Keratinocyte (primary cell): ENCODE measurements around the gene RTP3. TPM values are rescaled to one million over a fixed set of nuclear protein-coding genes. Genes with fewer than 3 reads are reported as not detected.

ENCODE experiments used
- DNase-seq: peaks from one replicate; pipeline ENCODE4 v3.0.0-alpha.2; 2011; ENCODE audit warnings: low read depth, missing footprints, low spot score
- FAIRE-seq: peaks from 2 replicates; lab custom pipeline; 2011; peaks lifted over from hg19 to GRCh38; lab: Jason Lieb, UNC
- H2AFZ ChIP-seq: 2 replicates; pipeline ENCODE4 v1.6.0; 2012; ENCODE audit warnings: low read length, control low read depth, inconsistent platforms; ENCODE audit not compliant: control insufficient read depth
- H3K27ac ChIP-seq: 2 replicates; pipeline ENCODE4 v1.5.1; 2011; ENCODE audit warnings: low read length; ENCODE audit not compliant: control insufficient read depth, insufficient read depth
- H3K27me3 ChIP-seq: 3 replicates; pipeline ENCODE4 v1.6.0; 2011; ENCODE audit warnings: low read length; ENCODE audit not compliant: control insufficient read depth, insufficient read depth; ENCODE audit errors: extremely low read depth
- H3K36me3 ChIP-seq, 2 experiments: 2 replicates in 1 of 2; 3 replicates in 1 of 2; pipeline ENCODE4 v1.5.1; 2011; ENCODE audit warnings: low read length in 2 of 2, mild to moderate bottlenecking in 1 of 2; ENCODE audit not compliant: control insufficient read depth in 2 of 2, insufficient read depth in 2 of 2; ENCODE audit errors: extremely low read depth in 1 of 2
- H3K4me1 ChIP-seq: 3 replicates; pipeline ENCODE4 v1.5.1; 2011; ENCODE audit warnings: low read length; ENCODE audit not compliant: control insufficient read depth, insufficient read depth; ENCODE audit errors: extremely low read depth
- H3K4me2 ChIP-seq: 3 replicates; pipeline ENCODE4 v1.6.0; 2011; ENCODE audit warnings: low read depth, low read length; ENCODE audit not compliant: control insufficient read depth, insufficient read depth; ENCODE audit errors: extremely low read depth
- H3K4me3 ChIP-seq, 3 experiments: fragments of 200-600 bp in 1 of 3; sonication (generic) in 1 of 3; 2 replicates in 2 of 3; 3 replicates in 1 of 3; pipeline ENCODE4 v1.5.1; 2011 to 2016; ENCODE audit warnings: low read length in 3 of 3, mild to moderate bottlenecking in 3 of 3, control low read depth in 2 of 3, inconsistent platforms in 1 of 3, low read depth in 1 of 3, mixed read lengths in 1 of 3, mixed run types in 1 of 3, moderate library complexity in 1 of 3; ENCODE audit not compliant: control insufficient read depth in 2 of 3, insufficient read depth in 2 of 3; ENCODE audit errors: extremely low read depth in 1 of 3
- H3K79me2 ChIP-seq: 2 replicates; pipeline ENCODE4 v1.6.0; 2012; ENCODE audit warnings: low read length; ENCODE audit not compliant: control insufficient read depth, insufficient read depth
- H3K9ac ChIP-seq: 3 replicates; pipeline ENCODE4 v1.6.0; 2011; ENCODE audit warnings: low read length; ENCODE audit not compliant: control insufficient read depth, insufficient read depth; ENCODE audit errors: extremely low read depth
- H3K9me1 ChIP-seq: 3 replicates; pipeline ENCODE4 v1.6.0; 2011; ENCODE audit warnings: low read length; ENCODE audit not compliant: control insufficient read depth, insufficient read depth; ENCODE audit errors: extremely low read depth
- H3K9me3 ChIP-seq: 2 replicates; pipeline ENCODE4 v1.5.1; 2012; ENCODE audit warnings: low read depth, low read length; ENCODE audit not compliant: control insufficient read depth
- H4K20me1 ChIP-seq: 3 replicates; pipeline ENCODE4 v1.6.0; 2011; ENCODE audit warnings: low read length; ENCODE audit not compliant: control insufficient read depth, insufficient read depth; ENCODE audit errors: extremely low read depth
- CTCF ChIP-seq, 3 experiments: IDR thresholded peaks in 1 of 3; conservative IDR thresholded peaks in 1 of 3; optimal IDR thresholded peaks in 1 of 3; 2 replicates in 2 of 3; 3 replicates in 1 of 3; pipeline versions ENCODE3 to v1.5.1; 2011; ENCODE audit warnings: low read length in 3 of 3, mild to moderate bottlenecking in 3 of 3, moderate library complexity in 2 of 3, control low read depth in 1 of 3, inconsistent platforms in 1 of 3; ENCODE audit not compliant: insufficient read depth in 2 of 3; ENCODE audit errors: extremely low read depth in 1 of 3
- EZH2 ChIP-seq: IDR thresholded peaks from one replicate; pipeline ENCODE4 v1.6.1; 2012; ENCODE audit warnings: inconsistent platforms, mild to moderate bottlenecking, low read length, moderate library complexity
- dilution Hi-C: fragments of 300-500 bp; cut with MboI; formaldehyde crosslinking; loops from one replicate; pipeline ENCODE4 v1.7.0; 2020; ENCODE audit warnings: low sequenced_read_pairs; ENCODE audit not compliant: extremely low pct_ligation_motif_present
- polyA plus RNA-seq, 5 experiments: library from polyadenylated mRNA; depleted of rRNA in 3 of 5; stranded (reverse) in 3 of 5; stranded (forward) in 1 of 5; unstranded in 1 of 5; fragments of >200 nt; gene quantifications; 1 replicate in 1 of 5; 2 replicates in 3 of 5; 3 replicates in 1 of 5; pipeline versions ENCODE4 v1.2.1 to v1.2.3, GENCODE V29; 2011 to 2012; ENCODE audit warnings: missing spikeins in 2 of 5, low read depth in 1 of 5, low replicate concordance in 1 of 5

RTP3 gene
- polyA plus RNA-seq, 1 donor (not counting 4 experiments of a cell fraction or from before 2014, with no cell fraction given), result not detected

GRCh38 chr3:46489875-46490274 is 7.9 kb upstream of the RTP3 start:
- Histone ChIP-seq H2AFZ (no peak overlapping the region), H3K36me3 (no peaks in the 10 kb centered on the region), H4K20me1 (no peaks in the 10 kb centered on the region), H3K27ac (no peak overlapping the region), H3K27me3 (no peaks in the 10 kb centered on the region), H3K9me3 (no peaks in the 10 kb centered on the region), H3K9ac (no peak overlapping the region), H3K9me1 (no peaks in the 10 kb centered on the region), H3K4me1 (peaks cover 13% of the 10 kb centered on the region), H3K4me2 (no peak overlapping the region), H3K4me3 (no peak overlapping the region), H3K79me2 (no peaks in the 10 kb centered on the region)
- no peak for DNase-seq
- no peak for FAIRE-seq
- dilution Hi-C loops, result loop anchor here (25.0 kb wide), 1 partner anchor 147 kb away; no protein-coding TSS in a partner anchor
- no peak for TF ChIP-seq EZH2
- TF ChIP-seq CTCF (optimal IDR thresholded peaks at IDR 0.05 in 1 of 3, IDR thresholded peaks at IDR 0.05 in 1 of 3, conservative IDR thresholded peaks at IDR 0.05 in 1 of 3; ENCODE audit: extremely low read depth in 1 of 3, insufficient read depth in 2 of 3, low read length in 3 of 3), result no peak

- no peak overlapping the region for H3K4me2 ChIP-seq
- H3K79me2 ChIP-seq, result no peaks in the 10 kb centered on the region
- dilution Hi-C loops, result loop anchor here (25.0 kb wide), 1 partner anchor 147 kb away; no protein-coding TSS in a partner anchor
- H3K27ac ChIP-seq, result no peak overlapping the region
- H3K4me3 ChIP-seq, result no peak overlapping the region
- FAIRE-seq, result no peak
- H3K27me3 ChIP-seq, result no peaks in the 10 kb centered on the region
- no peak for TF ChIP-seq CTCF (optimal IDR thresholded peaks at IDR 0.05 in 1 of 3, IDR thresholded peaks at IDR 0.05 in 1 of 3, conservative IDR thresholded peaks at IDR 0.05 in 1 of 3; ENCODE audit: extremely low read depth in 1 of 3, insufficient read depth in 2 of 3, low read length in 3 of 3)
- no peak for TF ChIP-seq EZH2
- H3K9me3 ChIP-seq, result no peaks in the 10 kb centered on the region
- no peak for DNase-seq
- H3K36me3 ChIP-seq, result no peaks in the 10 kb centered on the region
- no peak overlapping the region for H3K9ac ChIP-seq
- H2AFZ ChIP-seq, result no peak overlapping the region
- H3K4me1 ChIP-seq, result peaks cover 13% of the 10 kb centered on the region
- H3K9me1 ChIP-seq, result no peaks in the 10 kb centered on the region
- no peaks in the 10 kb centered on the region for H4K20me1 ChIP-seq
These were observed 7.3 kb upstream of the RTP3 start for GRCh38 chr3:46490338-46491084.
